Sigmoid colon (tissue), 7 donors: Measurements from ENCODE around the gene SPATA2L. TPM values are rescaled to one million over a fixed set of nuclear protein-coding genes. Genes with fewer than 3 reads are reported as not detected.

Experiments
- DNase-seq: peaks from one replicate; pipeline ENCODE4 v3.0.0-alpha.2; 2019
- H3K27ac ChIP-seq, 4 donors: fragments of 200-600 bp; sonication (generic); one replicate each; pipeline ENCODE4 v1.5.1; 2016 to 2019; ENCODE audit warnings: mild to moderate bottlenecking in 1 of 4
- H3K27me3 ChIP-seq, 3 donors: fragments of 200-600 bp; sonication (generic); one replicate each; pipeline ENCODE4 v1.5.1; 2019; ENCODE audit warnings: mild to moderate bottlenecking in 1 of 3
- H3K36me3 ChIP-seq, 4 donors: fragments of 200-600 bp; sonication (generic); one replicate each; pipeline ENCODE4 v1.5.1; 2016 to 2019
- H3K4me1 ChIP-seq, 4 donors: fragments of 200-600 bp; sonication (generic); one replicate each; pipeline ENCODE4 v1.5.1; 2017 to 2019
- H3K4me3 ChIP-seq, 4 donors: fragments of 200-600 bp; sonication (generic); one replicate each; pipeline ENCODE4 v1.5.1; 2017 to 2019; ENCODE audit warnings: mild to moderate bottlenecking in 2 of 4, moderate library complexity in 1 of 4
- H3K9me3 ChIP-seq, 4 donors: fragments of 200-600 bp in 3 of 4; sonication (generic) in 3 of 4; one replicate each; pipeline versions ENCODE4 v1.5.1 to v1.6.1; 2013 to 2019
- EP300 ChIP-seq, 4 donors: sonication (generic); formaldehyde crosslinking; IDR thresholded peaks; one replicate each; pipeline ENCODE4 v1.6.1; 2017; ENCODE audit warnings: antibody characterized with exemption in 4 of 4
- POLR2A ChIP-seq, 2 donors: fragments of 450-650 bp; IDR thresholded peaks; one replicate each; pipeline ENCODE4 v1.6.1; 2016; ENCODE audit warnings: antibody characterized with exemption in 2 of 2, mild to moderate bottlenecking in 2 of 2, moderate library complexity in 2 of 2
- POLR2AphosphoS5 ChIP-seq, 4 donors: sonication (generic); formaldehyde crosslinking; IDR thresholded peaks; one replicate each; pipeline ENCODE4 v1.6.1; 2017; ENCODE audit warnings: antibody characterized with exemption in 4 of 4
- WGBS, 2 donors: extraction: QIAGEN DNeasy Blood & Tissue Kit; methylation state at CpG; one replicate each; pipeline ENCODE4 v1.1.7; 2013; 5-methylcytosine and 5-hydroxymethylcytosine counted together
- intact Hi-C: fragments of 100-400 bp; cut with DNase I; formaldehyde crosslinking; loops from one replicate; pipeline ENCODE4 v1.15.1; 2023
- polyA plus RNA-seq, 3 donors: library from polyadenylated mRNA; stranded (reverse); fragments of 200-250 nt; gene quantifications; one replicate each; pipeline ENCODE4 v1.2.3, GENCODE V29; 2013
- total RNA-seq, 4 donors: library from RNA; depleted of rRNA; stranded (reverse); fragments of >200 nt; gene quantifications; one replicate each; pipeline ENCODE4 v1.1.0, GENCODE V29; 2016
- TF ChIP-seq, protein P1 (sequence below), 4 experiments: fragments of 450-650 bp in 3 of 4; fragments of 200-600 bp in 1 of 4; IDR thresholded peaks; one replicate each; pipeline ENCODE4 v1.5.1; 2016 to 2019; ENCODE audit warnings: antibody characterized with exemption in 4 of 4, mild to moderate bottlenecking in 3 of 4, moderate library complexity in 2 of 4
- donor health status: healthy with polysubstance abuse.
- donor health status: Bipolar disorder and iron deficiency.
- donor health status: healthy.

SPATA2L gene
- total and polyA plus RNA-seq, 7 donors = 3.5 to 17.6 (median 11.3) TPM

DNA sequence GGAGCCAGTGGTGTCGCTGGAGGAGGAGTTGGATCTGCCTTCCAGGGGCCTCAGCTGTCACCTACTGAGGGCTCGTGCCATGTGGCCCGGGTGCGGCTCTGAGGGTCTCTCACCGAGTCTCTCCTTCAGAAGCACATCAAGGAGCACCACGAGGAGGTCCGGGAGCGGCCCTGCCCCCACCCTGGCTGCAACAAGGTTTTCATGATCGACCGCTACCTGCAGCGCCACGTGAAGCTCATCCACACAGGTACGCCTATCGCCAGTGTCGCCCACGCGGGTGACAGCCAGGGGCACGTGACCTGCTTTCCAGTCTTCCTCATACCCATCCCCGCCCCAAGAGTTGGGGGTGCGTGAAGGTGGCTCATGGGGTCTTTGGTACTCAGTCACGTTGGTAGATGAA lies 32.3 kb upstream of the SPATA2L start:
- intact Hi-C loops = no loop called here
- TF ChIP-seq POLR2AphosphoS5 (IDR thresholded peaks at IDR 0.05) (no peak), POLR2A (IDR thresholded peaks at IDR 0.05) (no peak), EP300 (IDR thresholded peaks at IDR 0.05) (no peak)
- TF ChIP-seq, protein P1, sequence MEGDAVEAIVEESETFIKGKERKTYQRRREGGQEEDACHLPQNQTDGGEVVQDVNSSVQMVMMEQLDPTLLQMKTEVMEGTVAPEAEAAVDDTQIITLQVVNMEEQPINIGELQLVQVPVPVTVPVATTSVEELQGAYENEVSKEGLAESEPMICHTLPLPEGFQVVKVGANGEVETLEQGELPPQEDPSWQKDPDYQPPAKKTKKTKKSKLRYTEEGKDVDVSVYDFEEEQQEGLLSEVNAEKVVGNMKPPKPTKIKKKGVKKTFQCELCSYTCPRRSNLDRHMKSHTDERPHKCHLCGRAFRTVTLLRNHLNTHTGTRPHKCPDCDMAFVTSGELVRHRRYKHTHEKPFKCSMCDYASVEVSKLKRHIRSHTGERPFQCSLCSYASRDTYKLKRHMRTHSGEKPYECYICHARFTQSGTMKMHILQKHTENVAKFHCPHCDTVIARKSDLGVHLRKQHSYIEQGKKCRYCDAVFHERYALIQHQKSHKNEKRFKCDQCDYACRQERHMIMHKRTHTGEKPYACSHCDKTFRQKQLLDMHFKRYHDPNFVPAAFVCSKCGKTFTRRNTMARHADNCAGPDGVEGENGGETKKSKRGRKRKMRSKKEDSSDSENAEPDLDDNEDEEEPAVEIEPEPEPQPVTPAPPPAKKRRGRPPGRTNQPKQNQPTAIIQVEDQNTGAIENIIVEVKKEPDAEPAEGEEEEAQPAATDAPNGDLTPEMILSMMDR (IDR thresholded peaks at IDR 0.05) = no peak
- no peaks in the 10 kb centered on the region for H3K4me1 ChIP-seq
- no peaks in the 10 kb centered on the region for H3K9me3 ChIP-seq
- no peak overlapping the region for H3K27ac ChIP-seq
- WGBS, 2 donors = 92 to 93% methylated on average over 21 of the region's 21 CpGs
- no peak overlapping the region for H3K4me3 ChIP-seq
- DNase-seq = no peak
- peaks cover 55 to 100% (median 84%) of the 10 kb centered on the region in 4 donors for H3K36me3 ChIP-seq
- H3K27me3 ChIP-seq = no peaks in the 10 kb centered on the region

GRCh38 chr16:89733322-89733721 lies 31.8 kb upstream of the SPATA2L start:
- Histone ChIP-seq H3K27me3 (no peaks in the 10 kb centered on the region), H3K9me3 (no peaks in the 10 kb centered on the region), H3K4me1 (no peaks in the 10 kb centered on the region), H3K27ac (no peak overlapping the region), H3K4me3 (no peak overlapping the region), H3K36me3 (peaks cover 55 to 97% (median 80%) of the 10 kb centered on the region in 4 donors)
- WGBS, 2 donors = 88 to 91% methylated on average over 17 of the region's 17 CpGs
- no peak for DNase-seq
- TF ChIP-seq, protein P1 (IDR thresholded peaks at IDR 0.05) = no peak
- TF ChIP-seq POLR2AphosphoS5 (IDR thresholded peaks at IDR 0.05) = no peak
- TF ChIP-seq EP300 (IDR thresholded peaks at IDR 0.05) = no peak
- TF ChIP-seq POLR2A (IDR thresholded peaks at IDR 0.05) = no peak
- intact Hi-C loops = no loop called here

GRCh38 chr16:89732918-89733242 lies 31.4 kb upstream of the SPATA2L start:
- intact Hi-C loops = no loop called here
- Histone ChIP-seq H3K4me3 (no peak overlapping the region), H3K27ac (no peak overlapping the region), H3K36me3 (peaks cover 50 to 97% (median 76%) of the 10 kb centered on the region in 4 donors), H3K27me3 (no peaks in the 10 kb centered on the region), H3K4me1 (no peaks in the 10 kb centered on the region), H3K9me3 (no peaks in the 10 kb centered on the region)
- WGBS, 2 donors = 90 to 96% methylated on average over 9 of the region's 9 CpGs
- TF ChIP-seq EP300 (IDR thresholded peaks at IDR 0.05) (no peak), POLR2A (IDR thresholded peaks at IDR 0.05) (no peak), POLR2AphosphoS5 (IDR thresholded peaks at IDR 0.05) (no peak)
- TF ChIP-seq, protein P1 (IDR thresholded peaks at IDR 0.05) = no peak
- no peak for DNase-seq

- WGBS, 2 donors = 87 to 92% methylated on average over 24 of the region's 24 CpGs
- Histone ChIP-seq H3K27me3 (no peaks in the 10 kb centered on the region), H3K9me3 (no peaks in the 10 kb centered on the region), H3K4me1 (no peaks in the 10 kb centered on the region), H3K4me3 (no peak overlapping the region), H3K27ac (no peak overlapping the region), H3K36me3 (peaks cover 50 to 97% (median 76%) of the 10 kb centered on the region in 4 donors)
- TF ChIP-seq POLR2AphosphoS5 (IDR thresholded peaks at IDR 0.05) (no peak), EP300 (IDR thresholded peaks at IDR 0.05) (no peak), POLR2A (IDR thresholded peaks at IDR 0.05) (no peak)
- TF ChIP-seq, protein P1 (IDR thresholded peaks at IDR 0.05) = no peak
- intact Hi-C loops = no loop called here
- DNase-seq = no peak
Measured at GRCh38 chr16:89732142-89732917, 30.8 kb upstream of the SPATA2L start.
